GM12878 (cell line): ENCODE measurements around the gene ALDH1L1. TPM values are rescaled to one million over a fixed set of nuclear protein-coding genes. Genes with fewer than 3 reads are reported as not detected.

Source experiments
- ATAC-seq: fragments of 200-7000 bp; cut with Tn5 transposase; 3 replicates; pipeline ENCODE4 v1.9.1; 2020; ENCODE audit warnings: mild to moderate bottlenecking, moderate library complexity
- BruUV-seq: library from RNA; stranded (reverse); fragments of 400-500 nt; replicated peaks from 2 replicates; lab custom pipeline; 2021; lab: Mats Ljungman, UMichigan
- CTCF ChIA-PET: fragments of 300-600 bp; sonication (Branson Sonifier 250); formaldehyde crosslinking; extraction: SDS; loops from one replicate; lab custom pipeline; 2021; ENCODE audit warnings: inconsistent platforms; lab: Yijun Ruan, JAX
- POLR2A ChIA-PET: fragments of 350-600 bp; formaldehyde crosslinking; extraction: SDS; loops from one replicate; lab custom pipeline; 2021; ENCODE audit warnings: inconsistent platforms; lab: Charles Lee
- RAD21 ChIA-PET: fragments of 300-600 bp; sonication (Branson Sonifier 250); formaldehyde crosslinking; loops from one replicate; lab custom pipeline; 2023; ENCODE audit warnings: antibody characterized with exemption; ENCODE audit not compliant: unreplicated experiment; lab: Charles Lee
- SMC1A ChIA-PET: fragments of 300-600 bp; sonication (Branson Sonifier 250); formaldehyde crosslinking; loops from one replicate; lab custom pipeline; 2023; ENCODE audit not compliant: unreplicated experiment, uncharacterized antibody; lab: Charles Lee
- DNase-seq: peaks from one replicate; pipeline ENCODE4 v3.0.0-alpha.2; 2011; ENCODE audit warnings: low read depth, low spot score
- FAIRE-seq: peaks from 3 replicates; lab custom pipeline; 2011; peaks lifted over from hg19 to GRCh38; lab: Jason Lieb, UNC
- H2AFZ ChIP-seq: 2 replicates; pipeline ENCODE4 v1.6.0; 2011; ENCODE audit warnings: low read depth, low read length, control low read depth; ENCODE audit not compliant: control insufficient read depth
- H3K27ac ChIP-seq: 2 replicates; pipeline ENCODE4 v1.5.1; 2011; ENCODE audit warnings: control low read depth; ENCODE audit not compliant: control insufficient read depth, insufficient read depth
- H3K27me3 ChIP-seq, 2 experiments: replicated peaks in 1 of 2; 2 replicates each; pipeline versions ENCODE4 v1.6.0 to v1.6.1; 2011; ENCODE audit warnings: low read length in 1 of 2; ENCODE audit not compliant: control insufficient read depth in 2 of 2, insufficient read depth in 2 of 2
- H3K36me3 ChIP-seq, 2 experiments: 2 replicates each; pipeline ENCODE4 v1.5.1; 2011; ENCODE audit warnings: low read length in 1 of 2; ENCODE audit not compliant: control insufficient read depth in 2 of 2, insufficient read depth in 2 of 2
- H3K4me1 ChIP-seq: 2 replicates; pipeline ENCODE4 v1.6.1; 2011; ENCODE audit warnings: mild to moderate bottlenecking, low read length, moderate library complexity, mixed read lengths; ENCODE audit not compliant: control insufficient read depth, insufficient read depth
- H3K4me2 ChIP-seq: 2 replicates; pipeline ENCODE4 v1.6.0; 2011; ENCODE audit warnings: control low read depth; ENCODE audit not compliant: control insufficient read depth, insufficient read depth
- H3K4me3 ChIP-seq: fragments of 200-600 bp; sonication (generic); 2 replicates; pipeline ENCODE4 v1.5.1; 2016
- H3K79me2 ChIP-seq: 2 replicates; pipeline ENCODE4 v1.6.0; 2011; ENCODE audit warnings: low read length; ENCODE audit not compliant: control insufficient read depth, insufficient read depth
- H3K9ac ChIP-seq: 2 replicates; pipeline ENCODE4 v1.8.0; 2011; ENCODE audit warnings: low read length, control low read depth, mixed read lengths; ENCODE audit not compliant: control insufficient read depth, insufficient read depth
- H3K9me3 ChIP-seq: replicated peaks from 3 replicates; pipeline ENCODE4 v1.5.1; 2011; ENCODE audit warnings: mild to moderate bottlenecking, low read length; ENCODE audit not compliant: control insufficient read depth, insufficient read depth
- H4K20me1 ChIP-seq: 2 replicates; pipeline ENCODE4 v1.6.0; 2011; ENCODE audit not compliant: control insufficient read depth, insufficient read depth
- ESRRA ChIP-seq: IDR thresholded peaks from 2 replicates; pipeline ENCODE4 v1.6.1; 2012; ENCODE audit warnings: mild to moderate bottlenecking, low read length, improper control_type of control experiment
- HCFC1 ChIP-seq: fragments of 150-350 bp; IDR thresholded peaks from 2 replicates; pipeline ENCODE4 v1.6.1; 2014; ENCODE audit warnings: low read length
- IKZF1 ChIP-seq: fragments of 450-650 bp; conservative IDR thresholded peaks from 2 replicates; pipeline ENCODE4 v1.6.1; 2017; ENCODE audit warnings: antibody characterized with exemption, mild to moderate bottlenecking
- JUNB ChIP-seq: IDR thresholded peaks from 2 replicates; pipeline ENCODE4 v1.6.1; 2016; ENCODE audit warnings: antibody characterized with exemption, mild to moderate bottlenecking
- KDM1A ChIP-seq: fragments of 200-600 bp; sonication (generic); IDR thresholded peaks from 2 replicates; pipeline ENCODE4 v1.6.1; 2016; ENCODE audit warnings: borderline replicate concordance
- MEF2B ChIP-seq: fragments of 450-650 bp; IDR thresholded peaks from 2 replicates; pipeline ENCODE4 v1.6.1; 2018; ENCODE audit warnings: mild to moderate bottlenecking, moderate library complexity; ENCODE audit not compliant: partially characterized antibody, poor library complexity, severe bottlenecking
- NBN ChIP-seq: fragments of 450-650 bp; IDR thresholded peaks from 2 replicates; pipeline ENCODE4 v1.6.1; 2016
- RB1 ChIP-seq: fragments of 450-650 bp; formaldehyde crosslinking; IDR thresholded peaks from 2 replicates; pipeline ENCODE4 v1.6.1; 2017; ENCODE audit warnings: mild to moderate bottlenecking, borderline replicate concordance
- SMAD5 ChIP-seq: IDR thresholded peaks from 2 replicates; pipeline ENCODE4 v1.6.1; 2016; ENCODE audit warnings: antibody characterized with exemption, low read depth
- SMC3 ChIP-seq: IDR thresholded peaks from 2 replicates; pipeline ENCODE4 v1.6.1; 2011; ENCODE audit warnings: low read length, improper control_type of control experiment, borderline replicate concordance
- SUZ12 ChIP-seq: fragments of 200-600 bp; sonication (generic); IDR thresholded peaks from one replicate; pipeline ENCODE4 v1.6.1; 2018; ENCODE audit warnings: antibody characterized with exemption, mild to moderate bottlenecking; ENCODE audit not compliant: unreplicated experiment
- TAF1 ChIP-seq: IDR thresholded peaks from 2 replicates; pipeline ENCODE4 v1.6.1; 2011; ENCODE audit warnings: mild to moderate bottlenecking, low read depth, low read length, borderline replicate concordance
- TARDBP ChIP-seq: IDR thresholded peaks from 2 replicates; pipeline ENCODE4 v1.6.1; 2016; ENCODE audit warnings: borderline replicate concordance
- YBX1 ChIP-seq: fragments of 450-650 bp; IDR thresholded peaks from 2 replicates; pipeline ENCODE4 v1.6.1; 2016; ENCODE audit warnings: antibody characterized with exemption
- ZBED1 ChIP-seq: IDR thresholded peaks from 2 replicates; pipeline ENCODE4 v1.6.1; 2016; ENCODE audit warnings: borderline replicate concordance
- ZNF384 ChIP-seq: IDR thresholded peaks from 2 replicates; pipeline ENCODE4 v1.6.1; 2012; ENCODE audit warnings: low read depth, mild to moderate bottlenecking, low read length, improper control_type of control experiment, borderline replicate concordance
- WGBS: methylation state at CpG from one replicate; pipeline ENCODE4 v1.1.6; 2016; ENCODE audit warnings: low lambda C conversion rate; ENCODE audit not compliant: insufficient replicate concordance, insufficient coverage; ENCODE audit errors: missing lambda C conversion rate; 5-methylcytosine and 5-hydroxymethylcytosine counted together
- in situ Hi-C: fragments of 300-500 bp; cut with MboI; formaldehyde crosslinking; loops from 9 replicates; pipeline ENCODE4 v1.14.3; 2018; ENCODE audit warnings: mixed read lengths
- intact Hi-C: fragments of 100-400 bp; cut with micrococcal nuclease; formaldehyde crosslinking; loops from one replicate; pipeline ENCODE4 v1.14.2; 2022; ENCODE audit not compliant: unreplicated experiment
- polyA plus RNA-seq, 11 experiments: library from polyadenylated mRNA; depleted of rRNA in 4 of 11; unstranded in 6 of 11; stranded (reverse) in 5 of 11; fragments of >200 nt; fragmentation: Nextera tagmentation in 4 of 11; fragmentation: Illumina TruSeq in 1 of 11; extraction: Ambion mirVana in 4 of 11; extraction: Trizol in 1 of 11; gene quantifications; 1 replicate in 1 of 11; 2 replicates in 10 of 11; pipeline versions ENCODE4 v1.2.1 to v1.2.3, GENCODE V29; 2011 to 2016; ENCODE audit warnings: inconsistent platforms in 2 of 11, missing spikeins in 2 of 11, low read depth in 1 of 11
- total RNA-seq, 4 experiments: library from RNA; depleted of rRNA in 3 of 4; stranded (reverse); fragments of >200 nt in 3 of 4; fragmentation: Illumina TruSeq in 1 of 4; extraction: Trizol in 1 of 4; gene quantifications; 2 replicates each; pipeline versions ENCODE4 v1.2.1 to v1.2.3, GENCODE V29; 2013 to 2021
- TF ChIP-seq, protein P1 (sequence below), 3 experiments: IDR thresholded peaks in 2 of 3; conservative IDR thresholded peaks in 1 of 3; 2 replicates each; pipeline ENCODE4 v1.5.1; 2011; ENCODE audit warnings: low read depth in 3 of 3, low read length in 3 of 3, mild to moderate bottlenecking in 3 of 3, control low read depth in 2 of 3, moderate library complexity in 2 of 3, inconsistent platforms in 1 of 3, mixed read lengths in 1 of 3; ENCODE audit not compliant: control insufficient read depth in 2 of 3, insufficient read depth in 1 of 3; ENCODE audit errors: extremely low read depth in 1 of 3
- TF ChIP-seq, protein P2 (sequence below): IDR thresholded peaks from 2 replicates; pipeline ENCODE4 v1.6.1; 2012; ENCODE audit warnings: mild to moderate bottlenecking, low read depth, low read length
- TF ChIP-seq, protein P3 (sequence below): fragments of 450-650 bp; IDR thresholded peaks from 2 replicates; pipeline ENCODE4 v1.6.1; 2016; ENCODE audit warnings: mild to moderate bottlenecking

ALDH1L1 gene
- total and polyA plus RNA-seq, 10 of the 15 experiments (the other 5 are each of a cell fraction or from before 2014, with no cell fraction given) = 0.04 to 18.2 (median 0.45) TPM

DNA sequence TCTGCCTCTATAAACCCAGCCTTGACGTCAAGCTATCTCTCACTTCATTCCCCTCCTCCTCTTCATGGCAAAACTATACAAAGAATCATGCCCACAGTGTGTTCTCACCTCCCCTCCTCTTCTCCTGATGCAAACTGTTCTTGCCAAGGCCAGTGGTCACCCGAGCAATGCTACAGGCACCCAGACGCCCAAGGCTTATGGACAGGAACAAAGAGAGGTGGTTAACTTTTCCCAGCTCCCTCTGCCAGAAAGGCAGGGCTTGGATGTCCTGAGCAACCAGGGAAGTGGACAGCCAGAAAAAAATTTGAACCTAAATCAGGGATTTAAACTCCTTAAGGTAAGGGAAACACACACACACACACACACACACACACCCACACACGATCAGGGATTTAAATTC, 101.5 kb downstream of the ALDH1L1 start (continued):
- TF ChIP-seq, protein P1, sequence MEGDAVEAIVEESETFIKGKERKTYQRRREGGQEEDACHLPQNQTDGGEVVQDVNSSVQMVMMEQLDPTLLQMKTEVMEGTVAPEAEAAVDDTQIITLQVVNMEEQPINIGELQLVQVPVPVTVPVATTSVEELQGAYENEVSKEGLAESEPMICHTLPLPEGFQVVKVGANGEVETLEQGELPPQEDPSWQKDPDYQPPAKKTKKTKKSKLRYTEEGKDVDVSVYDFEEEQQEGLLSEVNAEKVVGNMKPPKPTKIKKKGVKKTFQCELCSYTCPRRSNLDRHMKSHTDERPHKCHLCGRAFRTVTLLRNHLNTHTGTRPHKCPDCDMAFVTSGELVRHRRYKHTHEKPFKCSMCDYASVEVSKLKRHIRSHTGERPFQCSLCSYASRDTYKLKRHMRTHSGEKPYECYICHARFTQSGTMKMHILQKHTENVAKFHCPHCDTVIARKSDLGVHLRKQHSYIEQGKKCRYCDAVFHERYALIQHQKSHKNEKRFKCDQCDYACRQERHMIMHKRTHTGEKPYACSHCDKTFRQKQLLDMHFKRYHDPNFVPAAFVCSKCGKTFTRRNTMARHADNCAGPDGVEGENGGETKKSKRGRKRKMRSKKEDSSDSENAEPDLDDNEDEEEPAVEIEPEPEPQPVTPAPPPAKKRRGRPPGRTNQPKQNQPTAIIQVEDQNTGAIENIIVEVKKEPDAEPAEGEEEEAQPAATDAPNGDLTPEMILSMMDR (IDR thresholded peaks at IDR 0.05 in 2 of 3, conservative IDR thresholded peaks at IDR 0.05 in 1 of 3; ENCODE audit: control insufficient read depth in 2 of 3, extremely low read depth in 1 of 3, insufficient read depth in 1 of 3, low read depth in 3 of 3, low read length in 3 of 3) = no peak
- no peak for TF ChIP-seq YBX1
- no peak for TF ChIP-seq NBN
- no peak for TF ChIP-seq SMAD5
- no peak for TF ChIP-seq SMC3
- no peak for TF ChIP-seq IKZF1
- TF ChIP-seq KDM1A = no peak
- TF ChIP-seq TARDBP = no peak
- TF ChIP-seq, all 136 proteins: peak for 0

DNA sequence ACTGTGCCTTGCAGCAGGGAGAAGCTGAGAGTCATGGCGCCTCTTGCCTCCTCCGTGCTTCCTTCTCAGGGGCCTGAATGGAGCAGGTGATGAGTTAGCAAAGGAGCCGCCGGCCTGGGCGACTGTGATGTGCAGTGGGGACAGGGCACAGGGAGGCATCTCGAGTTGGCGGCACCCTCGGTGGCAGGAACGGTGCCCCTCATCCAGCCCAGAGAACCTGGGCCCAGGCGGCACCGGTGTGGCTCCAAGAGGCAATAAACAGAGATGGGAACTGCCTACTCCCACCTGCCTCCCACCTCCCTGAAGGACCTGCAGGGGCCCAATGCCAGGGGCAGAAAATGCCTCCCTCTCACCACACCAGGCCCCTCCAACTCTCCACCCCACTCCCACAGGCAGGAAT, 102.6 kb downstream of the ALDH1L1 start:
- H3K9me3 ChIP-seq = no peaks in the 10 kb centered on the region
- H3K4me3 ChIP-seq = no peak overlapping the region
- FAIRE-seq (no peak), ATAC-seq (no peak), DNase-seq (no peak)
- no peaks in the 10 kb centered on the region for H3K27me3 ChIP-seq
- in situ Hi-C loops (no loop called here), intact Hi-C loops (no loop called here)
- H3K36me3 ChIP-seq = no peaks in the 10 kb centered on the region
- H3K4me2 ChIP-seq = no peak overlapping the region
- no peak overlapping the region for H3K9ac ChIP-seq
- RAD21 ChIA-PET = no interaction called here
- TF ChIP-seq RB1 = no peak
- TF ChIP-seq TAF1 = no peak
- no peak for TF ChIP-seq HCFC1
- TF ChIP-seq, protein P2, sequence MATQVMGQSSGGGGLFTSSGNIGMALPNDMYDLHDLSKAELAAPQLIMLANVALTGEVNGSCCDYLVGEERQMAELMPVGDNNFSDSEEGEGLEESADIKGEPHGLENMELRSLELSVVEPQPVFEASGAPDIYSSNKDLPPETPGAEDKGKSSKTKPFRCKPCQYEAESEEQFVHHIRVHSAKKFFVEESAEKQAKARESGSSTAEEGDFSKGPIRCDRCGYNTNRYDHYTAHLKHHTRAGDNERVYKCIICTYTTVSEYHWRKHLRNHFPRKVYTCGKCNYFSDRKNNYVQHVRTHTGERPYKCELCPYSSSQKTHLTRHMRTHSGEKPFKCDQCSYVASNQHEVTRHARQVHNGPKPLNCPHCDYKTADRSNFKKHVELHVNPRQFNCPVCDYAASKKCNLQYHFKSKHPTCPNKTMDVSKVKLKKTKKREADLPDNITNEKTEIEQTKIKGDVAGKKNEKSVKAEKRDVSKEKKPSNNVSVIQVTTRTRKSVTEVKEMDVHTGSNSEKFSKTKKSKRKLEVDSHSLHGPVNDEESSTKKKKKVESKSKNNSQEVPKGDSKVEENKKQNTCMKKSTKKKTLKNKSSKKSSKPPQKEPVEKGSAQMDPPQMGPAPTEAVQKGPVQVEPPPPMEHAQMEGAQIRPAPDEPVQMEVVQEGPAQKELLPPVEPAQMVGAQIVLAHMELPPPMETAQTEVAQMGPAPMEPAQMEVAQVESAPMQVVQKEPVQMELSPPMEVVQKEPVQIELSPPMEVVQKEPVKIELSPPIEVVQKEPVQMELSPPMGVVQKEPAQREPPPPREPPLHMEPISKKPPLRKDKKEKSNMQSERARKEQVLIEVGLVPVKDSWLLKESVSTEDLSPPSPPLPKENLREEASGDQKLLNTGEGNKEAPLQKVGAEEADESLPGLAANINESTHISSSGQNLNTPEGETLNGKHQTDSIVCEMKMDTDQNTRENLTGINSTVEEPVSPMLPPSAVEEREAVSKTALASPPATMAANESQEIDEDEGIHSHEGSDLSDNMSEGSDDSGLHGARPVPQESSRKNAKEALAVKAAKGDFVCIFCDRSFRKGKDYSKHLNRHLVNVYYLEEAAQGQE = no peak
- no peak for TF ChIP-seq ZNF384
- TF ChIP-seq, protein P3, sequence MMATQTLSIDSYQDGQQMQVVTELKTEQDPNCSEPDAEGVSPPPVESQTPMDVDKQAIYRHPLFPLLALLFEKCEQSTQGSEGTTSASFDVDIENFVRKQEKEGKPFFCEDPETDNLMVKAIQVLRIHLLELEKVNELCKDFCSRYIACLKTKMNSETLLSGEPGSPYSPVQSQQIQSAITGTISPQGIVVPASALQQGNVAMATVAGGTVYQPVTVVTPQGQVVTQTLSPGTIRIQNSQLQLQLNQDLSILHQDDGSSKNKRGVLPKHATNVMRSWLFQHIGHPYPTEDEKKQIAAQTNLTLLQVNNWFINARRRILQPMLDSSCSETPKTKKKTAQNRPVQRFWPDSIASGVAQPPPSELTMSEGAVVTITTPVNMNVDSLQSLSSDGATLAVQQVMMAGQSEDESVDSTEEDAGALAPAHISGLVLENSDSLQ = no peak
- no peak for TF ChIP-seq SUZ12
- no peak for TF ChIP-seq ESRRA
- no peak for TF ChIP-seq ZBED1
- TF ChIP-seq JUNB = no peak
- no peak for TF ChIP-seq MEF2B
- WGBS = 97% methylated on average over 11 of the region's 11 CpGs
- POLR2A ChIA-PET = no interaction called here
- no peaks in the 10 kb centered on the region for H3K79me2 ChIP-seq
- H3K27ac ChIP-seq = no peak overlapping the region
- SMC1A ChIA-PET = no interaction called here
- no peaks in the 10 kb centered on the region for H3K4me1 ChIP-seq
- BruUV-seq = no TSS peak
- CTCF ChIA-PET = no interaction called here
- H2AFZ ChIP-seq = no peak overlapping the region
- H4K20me1 ChIP-seq = no peaks in the 10 kb centered on the region
